ENCODE measurements around the gene ANTXR1. TPM values are rescaled to one million over a fixed set of nuclear protein-coding genes. Genes with fewer than 3 reads are reported as not detected.

Gene ANTXR1
- total and polyA plus RNA-seq, 2 of the 8 experiments (the other 6 are each of a cell fraction or from before 2014, with no cell fraction given), result 15.8 to 44.3 TPM

DNA sequence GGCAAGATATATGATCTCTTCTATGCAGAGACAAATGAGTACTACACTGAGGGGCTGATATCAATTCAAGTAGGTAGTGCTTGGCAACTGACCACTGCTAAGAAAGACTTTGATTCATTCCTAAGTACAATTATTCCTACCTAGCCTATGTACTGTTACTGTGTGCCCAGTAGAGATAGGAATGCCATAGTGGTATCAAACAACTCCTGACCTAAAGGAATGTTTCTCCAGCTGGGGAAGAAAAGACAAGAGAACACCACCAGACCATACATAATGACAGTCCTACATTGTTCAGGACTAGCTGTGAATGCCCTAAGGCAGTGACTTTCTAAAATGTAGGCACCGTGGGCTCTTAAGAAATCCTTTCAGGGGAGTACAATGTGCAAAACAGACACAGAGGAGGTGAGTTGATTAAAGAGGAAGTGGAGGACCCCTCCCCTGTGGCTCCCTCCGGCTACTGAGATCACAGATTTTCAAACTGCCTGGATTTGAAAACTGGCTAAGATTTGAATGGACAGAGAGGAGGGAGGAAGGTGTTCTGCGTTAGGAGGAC, 89.1 kb downstream of the ANTXR1 start:
- 83% methylated on average over 3 of the region's 3 CpGs; no CpG with 5 or more reads in 1 of the 2 experiments for WGBS, 2 experiments (ENCODE audit: extremely low coverage in 1 of 2, insufficient coverage in 1 of 2, insufficient read length in 1 of 2, insufficient replicate concordance in 2 of 2, low coverage in 1 of 2, low lambda C conversion rate in 2 of 2, missing lambda C conversion rate in 1 of 2)
- TF ChIP-seq SP2 (IDR thresholded peaks at IDR 0.05; ENCODE audit: low read length), result no peak
- no peak for TF ChIP-seq KDM4A (IDR thresholded peaks at IDR 0.05; ENCODE audit: low read depth, low read length, severe bottlenecking)
- TF ChIP-seq BRCA1 (IDR thresholded peaks at IDR 0.05; ENCODE audit: low read depth, low read length), result no peak
- TF ChIP-seq SP4 (IDR thresholded peaks at IDR 0.05; ENCODE audit: low read length), result no peak
- no peak for TF ChIP-seq RFX5 (IDR thresholded peaks at IDR 0.05; ENCODE audit: borderline replicate concordance, low read depth, low read length)
- TF ChIP-seq SRF (IDR thresholded peaks at IDR 0.05; ENCODE audit: low read depth, low read length), result no peak
- TF ChIP-seq TAF7 (optimal IDR thresholded peaks at IDR 0.05; ENCODE audit: borderline replicate concordance, low read depth, low read length), result no peak
- no peak for TF ChIP-seq CHD1 (IDR thresholded peaks at IDR 0.05; ENCODE audit: low read depth, low read length)
- TF ChIP-seq NRF1 (IDR thresholded peaks at IDR 0.05; ENCODE audit: low read depth, low read length), result no peak
- TF ChIP-seq EP300 (IDR thresholded peaks at IDR 0.05; ENCODE audit: borderline replicate concordance in 1 of 2, low read depth in 2 of 2, low read length in 2 of 2), result no peak
- TF ChIP-seq, protein P1, sequence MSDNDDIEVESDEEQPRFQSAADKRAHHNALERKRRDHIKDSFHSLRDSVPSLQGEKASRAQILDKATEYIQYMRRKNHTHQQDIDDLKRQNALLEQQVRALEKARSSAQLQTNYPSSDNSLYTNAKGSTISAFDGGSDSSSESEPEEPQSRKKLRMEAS (IDR thresholded peaks at IDR 0.05), result no peak
- no peak for TF ChIP-seq CHD2 (IDR thresholded peaks at IDR 0.05; ENCODE audit: low read length)
- TF ChIP-seq BCL11A (IDR thresholded peaks at IDR 0.05; ENCODE audit: low read depth in 2 of 2, low read length in 2 of 2), result no peak
- TF ChIP-seq SIN3A (conservative IDR thresholded peaks at IDR 0.05 in 1 of 2, IDR thresholded peaks at IDR 0.05 in 1 of 2; ENCODE audit: low read depth in 1 of 2, low read length in 2 of 2), result no peak
- TF ChIP-seq TEAD4 (IDR thresholded peaks at IDR 0.05; ENCODE audit: low read depth, low read length), result no peak

More for the DNA sequence above, 89.1 kb downstream of the ANTXR1 start:
- no peak overlapping the region for H3K4me3 ChIP-seq (ENCODE audit: extremely low read depth in 1 of 4, insufficient read depth in 2 of 4, low read depth in 3 of 4, low read length in 4 of 4)
- no peak overlapping the region for H4K91ac ChIP-seq (replicated peaks; ENCODE audit: insufficient read length, low read length)
- H3K27me3 ChIP-seq (replicated peaks in 1 of 4; ENCODE audit: control insufficient read depth in 3 of 4, extremely low read depth in 1 of 4, insufficient read depth in 3 of 4, low read length in 3 of 4), result no peaks in the 10 kb centered on the region
- no peak overlapping the region for H3K14ac ChIP-seq (ENCODE audit: insufficient read length)
- FAIRE-seq (no peak), DNase-seq (ENCODE audit: low read depth in 1 of 2, low spot score in 2 of 2) (no peak)
- H2BK12ac ChIP-seq (ENCODE audit: low read depth, low read length), result no peak overlapping the region
- H4K8ac ChIP-seq (ENCODE audit: extremely low read depth, insufficient read depth, low read length), result no peak overlapping the region
- H3K4me1 ChIP-seq (replicated peaks in 1 of 4; ENCODE audit: control insufficient read depth in 3 of 4, insufficient read depth in 4 of 4, low read length in 3 of 4), result no peaks in the 10 kb centered on the region
- H3K18ac ChIP-seq (ENCODE audit: extremely low read depth, low read length), result no peak overlapping the region
- H4K20me1 ChIP-seq (replicated peaks in 1 of 2; ENCODE audit: control insufficient read depth in 1 of 2, insufficient read depth in 2 of 2, low read length in 2 of 2), result no peaks in the 10 kb centered on the region
- ChIA-PET CTCF (ENCODE audit: partially characterized antibody) (no interaction called here), POLR2A (ENCODE audit: partially characterized antibody) (no interaction called here)
- no peaks in the 10 kb centered on the region for H3K9me3 ChIP-seq (ENCODE audit: insufficient read depth in 2 of 2, low read depth in 1 of 2, low read length in 1 of 2)
- H3K36me3 ChIP-seq (ENCODE audit: control insufficient read depth in 2 of 4, insufficient read depth in 4 of 4, low read length in 3 of 4), result peaks cover 0 to 22% (median 10%) of the 10 kb centered on the region in 4 experiments; a peak in 5 of 8 replicates
- H4K5ac ChIP-seq (ENCODE audit: insufficient read length, low read depth, low read length), result no peak overlapping the region
- no peak overlapping the region for H2BK15ac ChIP-seq (ENCODE audit: low read length)
- H3K23me2 ChIP-seq (ENCODE audit: low read depth, low read length), result no peaks in the 10 kb centered on the region
- H3K9ac ChIP-seq (replicated peaks in 1 of 4; ENCODE audit: extremely low read depth in 1 of 4, low read depth in 3 of 4, low read length in 3 of 4), result no peak overlapping the region
- H2AK5ac ChIP-seq (ENCODE audit: low read depth, low read length), result no peak overlapping the region
- H2BK5ac ChIP-seq (ENCODE audit: low read depth, low read length), result no peak overlapping the region
- no peaks in the 10 kb centered on the region for H3K79me1 ChIP-seq (ENCODE audit: low read depth, low read length)
- no peak overlapping the region for H2BK20ac ChIP-seq (ENCODE audit: low read length)
- no peaks in the 10 kb centered on the region for H3K79me2 ChIP-seq (ENCODE audit: control insufficient read depth in 1 of 2, insufficient read depth in 2 of 2, low read length in 2 of 2)
- H3K23ac ChIP-seq (ENCODE audit: insufficient read length), result no peak overlapping the region
- H2AFZ ChIP-seq (ENCODE audit: low read length), result no peak overlapping the region
- no peak overlapping the region for H3K4me2 ChIP-seq (ENCODE audit: insufficient read depth in 1 of 2, low read depth in 2 of 2, low read length in 2 of 2)
- no peak overlapping the region for H3K56ac ChIP-seq (replicated peaks; ENCODE audit: insufficient read length, low read depth, low read length)
- no peak overlapping the region for H2BK120ac ChIP-seq (replicated peaks; ENCODE audit: low read depth, low read length)
- H3K4ac ChIP-seq (replicated peaks; ENCODE audit: insufficient read length, low read depth, low read length), result no peak overlapping the region
- H3K27ac ChIP-seq (ENCODE audit: low read depth, low read length), result no peak overlapping the region

Data from H1 (cell line).